ENCODE data around the gene TAGLN3.

TAGLN3 gene

GRCh38 chr3:112004669-112005068 lies 5.9 kb downstream of the TAGLN3 start:
- Mint-ChIP-seq H3K27me3 (no peaks in the 10 kb centered on the region), H3K27ac (ENCODE audit: low read depth) (no peak overlapping the region), H3K9me3 (no peaks in the 10 kb centered on the region), H3K36me3 (ENCODE audit: insufficient read depth) (no peaks in the 10 kb centered on the region), H3K4me1 (peaks cover 21% of the 10 kb centered on the region), H3K4me3 (no peak overlapping the region)
- no peak for ATAC-seq (replicated peaks; ENCODE audit: extremely low read depth, poor library complexity, severe bottlenecking)
- no peak for DNase-seq (ENCODE audit: low spot score in 2 of 2)

- DNase-seq (ENCODE audit: low spot score in 2 of 2) (no peak), ATAC-seq (replicated peaks; ENCODE audit: extremely low read depth, poor library complexity, severe bottlenecking) (no peak)
- Mint-ChIP-seq H3K4me3 (no peak overlapping the region), H3K36me3 (ENCODE audit: insufficient read depth) (no peaks in the 10 kb centered on the region), H3K27ac (ENCODE audit: low read depth) (no peak overlapping the region), H3K9me3 (no peaks in the 10 kb centered on the region), H3K27me3 (no peaks in the 10 kb centered on the region), H3K4me1 (peaks cover 21% of the 10 kb centered on the region)
These were observed 6.5 kb downstream of the TAGLN3 start for GRCh38 chr3:112005091-112005672.

- ATAC-seq (replicated peaks; ENCODE audit: extremely low read depth, poor library complexity, severe bottlenecking) (no peak), DNase-seq (ENCODE audit: low spot score in 2 of 2) (no peak)
- H3K36me3 Mint-ChIP-seq (ENCODE audit: insufficient read depth) = no peaks in the 10 kb centered on the region
- no peak overlapping the region for H3K27ac Mint-ChIP-seq (ENCODE audit: low read depth)
- no peak overlapping the region for H3K4me3 Mint-ChIP-seq
- no peaks in the 10 kb centered on the region for H3K9me3 Mint-ChIP-seq
- H3K4me1 Mint-ChIP-seq = peaks cover 14% of the 10 kb centered on the region
- H3K27me3 Mint-ChIP-seq = no peaks in the 10 kb centered on the region
These were observed 8.9 kb downstream of the TAGLN3 start for GRCh38 chr3:112007633-112008032.

GRCh38 chr3:112009670-112010069 lies 10.9 kb downstream of the TAGLN3 start:
- no peaks in the 10 kb centered on the region for H3K36me3 Mint-ChIP-seq (ENCODE audit: insufficient read depth)
- ATAC-seq (replicated peaks; ENCODE audit: extremely low read depth, poor library complexity, severe bottlenecking) (no peak), DNase-seq (ENCODE audit: low spot score in 2 of 2) (no peak)
- H3K4me3 Mint-ChIP-seq = no peak overlapping the region
- H3K4me1 Mint-ChIP-seq = peaks cover 9% of the 10 kb centered on the region
- H3K27ac Mint-ChIP-seq (ENCODE audit: low read depth) = no peak overlapping the region
- no peaks in the 10 kb centered on the region for H3K9me3 Mint-ChIP-seq
- H3K27me3 Mint-ChIP-seq = no peaks in the 10 kb centered on the region

GRCh38 chr3:112010636-112011035 lies 11.9 kb downstream of the TAGLN3 start:
- H3K36me3 Mint-ChIP-seq (ENCODE audit: insufficient read depth) = no peaks in the 10 kb centered on the region
- H3K27ac Mint-ChIP-seq (ENCODE audit: low read depth) = no peak overlapping the region
- H3K4me1 Mint-ChIP-seq = peaks cover 9% of the 10 kb centered on the region
- no peaks in the 10 kb centered on the region for H3K27me3 Mint-ChIP-seq
- DNase-seq (ENCODE audit: low spot score in 2 of 2) (no peak), ATAC-seq (replicated peaks; ENCODE audit: extremely low read depth, poor library complexity, severe bottlenecking) (no peak)
- no peak overlapping the region for H3K4me3 Mint-ChIP-seq
- H3K9me3 Mint-ChIP-seq = no peaks in the 10 kb centered on the region

GRCh38 chr3:112011376-112011940 lies 12.7 kb downstream of the TAGLN3 start:
- peaks cover 9% of the 10 kb centered on the region for H3K4me1 Mint-ChIP-seq
- ATAC-seq (replicated peaks; ENCODE audit: extremely low read depth, poor library complexity, severe bottlenecking) (no peak), DNase-seq (ENCODE audit: low spot score in 2 of 2) (no peak)
- H3K27ac Mint-ChIP-seq (ENCODE audit: low read depth) = no peak overlapping the region
- no peaks in the 10 kb centered on the region for H3K36me3 Mint-ChIP-seq (ENCODE audit: insufficient read depth)
- H3K9me3 Mint-ChIP-seq = no peaks in the 10 kb centered on the region
- no peaks in the 10 kb centered on the region for H3K27me3 Mint-ChIP-seq
- H3K4me3 Mint-ChIP-seq = no peak overlapping the region

GRCh38 chr3:112012205-112012992 lies 13.7 kb downstream of the TAGLN3 start:
- no peak for DNase-seq (ENCODE audit: low spot score in 2 of 2)
- Mint-ChIP-seq H3K4me1 (peaks cover 9% of the 10 kb centered on the region), H3K4me3 (no peak overlapping the region), H3K9me3 (no peaks in the 10 kb centered on the region), H3K27me3 (no peaks in the 10 kb centered on the region), H3K36me3 (ENCODE audit: insufficient read depth) (no peaks in the 10 kb centered on the region), H3K27ac (ENCODE audit: low read depth) (no peak overlapping the region)
- ATAC-seq (replicated peaks; ENCODE audit: extremely low read depth, poor library complexity, severe bottlenecking) = no peak

- H3K9me3 Mint-ChIP-seq = no peaks in the 10 kb centered on the region
- H3K36me3 Mint-ChIP-seq (ENCODE audit: insufficient read depth) = no peaks in the 10 kb centered on the region
- ATAC-seq (replicated peaks; ENCODE audit: extremely low read depth, poor library complexity, severe bottlenecking) (peak; percentile 70), DNase-seq (ENCODE audit: low spot score in 2 of 2) (peak; percentile 21 to 23)
- no peak overlapping the region for H3K4me3 Mint-ChIP-seq
- H3K4me1 Mint-ChIP-seq = peaks cover 9% of the 10 kb centered on the region
- no peak overlapping the region for H3K27ac Mint-ChIP-seq (ENCODE audit: low read depth)
- no peaks in the 10 kb centered on the region for H3K27me3 Mint-ChIP-seq
These were observed 14.5 kb downstream of the TAGLN3 start for GRCh38 chr3:112013058-112013783.

- no peak overlapping the region for H3K27ac Mint-ChIP-seq (ENCODE audit: low read depth)
- H3K4me3 Mint-ChIP-seq = no peak overlapping the region
- no peaks in the 10 kb centered on the region for H3K36me3 Mint-ChIP-seq (ENCODE audit: insufficient read depth)
- H3K9me3 Mint-ChIP-seq = no peaks in the 10 kb centered on the region
- no peak for DNase-seq (ENCODE audit: low spot score in 2 of 2)
- peaks cover 9% of the 10 kb centered on the region for H3K4me1 Mint-ChIP-seq
- H3K27me3 Mint-ChIP-seq = no peaks in the 10 kb centered on the region
- ATAC-seq (replicated peaks; ENCODE audit: extremely low read depth, poor library complexity, severe bottlenecking) = no peak
These were observed 15.0 kb downstream of the TAGLN3 start for GRCh38 chr3:112013784-112014143.

- ATAC-seq (replicated peaks; ENCODE audit: extremely low read depth, poor library complexity, severe bottlenecking) = no peak
- Mint-ChIP-seq H3K9me3 (no peaks in the 10 kb centered on the region), H3K36me3 (ENCODE audit: insufficient read depth) (no peaks in the 10 kb centered on the region), H3K4me3 (no peak overlapping the region), H3K27me3 (no peaks in the 10 kb centered on the region), H3K27ac (ENCODE audit: low read depth) (no peak overlapping the region), H3K4me1 (peaks cover 9% of the 10 kb centered on the region)
- DNase-seq (ENCODE audit: low spot score in 2 of 2) = no peak
These were observed 18.4 kb downstream of the TAGLN3 start for GRCh38 chr3:112017091-112017490.

- peaks cover 6% of the 10 kb centered on the region for H3K4me1 Mint-ChIP-seq
- H3K27ac Mint-ChIP-seq (ENCODE audit: low read depth) = no peak overlapping the region
- ATAC-seq (replicated peaks; ENCODE audit: extremely low read depth, poor library complexity, severe bottlenecking) (no peak), DNase-seq (ENCODE audit: low spot score in 2 of 2) (no peak)
- no peaks in the 10 kb centered on the region for H3K36me3 Mint-ChIP-seq (ENCODE audit: insufficient read depth)
- H3K4me3 Mint-ChIP-seq = no peak overlapping the region
- H3K9me3 Mint-ChIP-seq = no peaks in the 10 kb centered on the region
- no peaks in the 10 kb centered on the region for H3K27me3 Mint-ChIP-seq
These were observed 20.0 kb downstream of the TAGLN3 start for GRCh38 chr3:112018712-112019111.

- Mint-ChIP-seq H3K27me3 (no peaks in the 10 kb centered on the region), H3K9me3 (no peaks in the 10 kb centered on the region), H3K27ac (ENCODE audit: low read depth) (no peak overlapping the region), H3K36me3 (ENCODE audit: insufficient read depth) (no peaks in the 10 kb centered on the region), H3K4me3 (no peak overlapping the region), H3K4me1 (no peaks in the 10 kb centered on the region)
- no peak for DNase-seq (ENCODE audit: low spot score in 2 of 2)
- no peak for ATAC-seq (replicated peaks; ENCODE audit: extremely low read depth, poor library complexity, severe bottlenecking)
These were observed 21.0 kb downstream of the TAGLN3 start for GRCh38 chr3:112019716-112020115.
